Epithelial cell of proximal tubule (primary cell): Measurements from ENCODE around the gene LOXL3. TPM values are rescaled to one million over a fixed set of nuclear protein-coding genes. Genes with fewer than 3 reads are reported as not detected.
A peak's percentile ranks its signal among the peaks of the same experiment; 100 is the strongest.

Experiments
- DNase-seq: peaks from one replicate; pipeline ENCODE4 v3.0.0-alpha.2; 2011; ENCODE audit warnings: low read depth
- H3K4me3 ChIP-seq: 2 replicates; pipeline ENCODE4 v1.5.1; 2011; ENCODE audit warnings: low read depth, mild to moderate bottlenecking, low read length
- CTCF ChIP-seq: conservative IDR thresholded peaks from 2 replicates; pipeline ENCODE4 v1.5.1; 2012; ENCODE audit warnings: low read depth, mild to moderate bottlenecking, low read length
- total RNA-seq: library from RNA; depleted of rRNA; stranded (reverse); fragments of >200 nt; gene quantifications from 2 replicates; pipeline ENCODE4 v1.2.3, GENCODE V29; 2015

LOXL3 gene
- total RNA-seq, 1 donor from 2014 or later, result 5.9 TPM

- DNase-seq, result no peak
- no peak for TF ChIP-seq CTCF
- H3K4me3 ChIP-seq, result no peak overlapping the region
Measured at GRCh38 chr2:74593826-74594772, 40.4 kb upstream of the LOXL3 start.

- no peak for DNase-seq
- H3K4me3 ChIP-seq, result no peak overlapping the region
- TF ChIP-seq CTCF, result no peak
Measured at GRCh38 chr2:74588664-74589063, 34.9 kb upstream of the LOXL3 start.

GRCh38 chr2:74587664-74588277 is 34.0 kb upstream of the LOXL3 start:
- no peak overlapping the region for H3K4me3 ChIP-seq
- TF ChIP-seq CTCF, result peak; percentile 72
- no peak for DNase-seq

- TF ChIP-seq CTCF, result no peak
- DNase-seq, result no peak
- no peak overlapping the region for H3K4me3 ChIP-seq
Measured at GRCh38 chr2:74585406-74586185, 31.9 kb upstream of the LOXL3 start.

- no peak overlapping the region for H3K4me3 ChIP-seq
- DNase-seq, result no peak
- no peak for TF ChIP-seq CTCF
Measured at GRCh38 chr2:74584088-74584645, 30.4 kb upstream of the LOXL3 start.

GRCh38 chr2:74583504-74583903 is 29.8 kb upstream of the LOXL3 start:
- no peak for TF ChIP-seq CTCF
- peak; percentile 37 for DNase-seq
- no peak overlapping the region for H3K4me3 ChIP-seq
